Loucy (cell line): ENCODE results near the gene TRPM6.

Experiments
- EZH2phosphoT487 ChIP-seq: fragments of 200-600 bp; IDR thresholded peaks from 2 replicates; pipeline ENCODE4 v1.6.1; 2018; ENCODE audit warnings: antibody characterized with exemption, mild to moderate bottlenecking, moderate library complexity, borderline replicate concordance
- TF ChIP-seq, protein P1 (sequence below): fragments of 200-600 bp; sonication (generic); conservative IDR thresholded peaks from 2 replicates; pipeline ENCODE4 v1.5.1; 2014; ENCODE audit warnings: mild to moderate bottlenecking, antibody characterized with exemption, low read length

DNA sequence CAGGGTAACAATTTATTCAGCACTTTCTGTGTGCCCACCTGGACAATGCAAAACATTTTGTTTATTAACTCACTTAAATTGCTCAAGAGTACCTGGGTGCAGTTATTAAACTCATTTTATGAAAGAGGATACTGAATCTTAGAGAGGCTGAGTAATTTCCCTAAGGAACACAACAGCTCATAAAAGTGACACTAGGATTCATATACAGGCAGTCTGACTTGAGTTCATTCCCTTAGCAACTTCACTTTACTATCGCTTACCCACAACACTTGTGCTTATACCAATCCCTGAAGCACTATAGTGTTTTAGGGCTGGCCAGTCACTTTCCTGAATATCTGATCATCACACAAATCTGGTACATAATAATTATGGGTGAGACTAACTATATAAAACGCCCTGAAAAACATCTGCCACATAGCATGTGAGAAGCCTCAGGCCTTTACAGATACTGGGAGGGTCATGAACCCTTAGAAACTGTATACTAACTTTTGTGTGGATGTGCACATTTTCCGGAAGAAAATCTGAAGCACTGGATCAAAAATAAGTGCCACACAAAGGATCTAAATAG, 11.3 kb downstream of the TRPM6 start:
- TF ChIP-seq, protein P1, sequence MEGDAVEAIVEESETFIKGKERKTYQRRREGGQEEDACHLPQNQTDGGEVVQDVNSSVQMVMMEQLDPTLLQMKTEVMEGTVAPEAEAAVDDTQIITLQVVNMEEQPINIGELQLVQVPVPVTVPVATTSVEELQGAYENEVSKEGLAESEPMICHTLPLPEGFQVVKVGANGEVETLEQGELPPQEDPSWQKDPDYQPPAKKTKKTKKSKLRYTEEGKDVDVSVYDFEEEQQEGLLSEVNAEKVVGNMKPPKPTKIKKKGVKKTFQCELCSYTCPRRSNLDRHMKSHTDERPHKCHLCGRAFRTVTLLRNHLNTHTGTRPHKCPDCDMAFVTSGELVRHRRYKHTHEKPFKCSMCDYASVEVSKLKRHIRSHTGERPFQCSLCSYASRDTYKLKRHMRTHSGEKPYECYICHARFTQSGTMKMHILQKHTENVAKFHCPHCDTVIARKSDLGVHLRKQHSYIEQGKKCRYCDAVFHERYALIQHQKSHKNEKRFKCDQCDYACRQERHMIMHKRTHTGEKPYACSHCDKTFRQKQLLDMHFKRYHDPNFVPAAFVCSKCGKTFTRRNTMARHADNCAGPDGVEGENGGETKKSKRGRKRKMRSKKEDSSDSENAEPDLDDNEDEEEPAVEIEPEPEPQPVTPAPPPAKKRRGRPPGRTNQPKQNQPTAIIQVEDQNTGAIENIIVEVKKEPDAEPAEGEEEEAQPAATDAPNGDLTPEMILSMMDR = no peak
- TF ChIP-seq EZH2phosphoT487 = no peak
